NCI-H2227 (cell line): ENCODE results near the gene GJB5.

Experiments used
- DNase-seq: peaks from one replicate; lab custom pipeline; 2025; ENCODE audit not compliant: unreplicated experiment; lab: John Stamatoyannopoulos, UW

GJB5 gene

GRCh38 chr1:34744851-34745250 lies 10.0 kb upstream of the GJB5 start:
- no peak for DNase-seq

DNA sequence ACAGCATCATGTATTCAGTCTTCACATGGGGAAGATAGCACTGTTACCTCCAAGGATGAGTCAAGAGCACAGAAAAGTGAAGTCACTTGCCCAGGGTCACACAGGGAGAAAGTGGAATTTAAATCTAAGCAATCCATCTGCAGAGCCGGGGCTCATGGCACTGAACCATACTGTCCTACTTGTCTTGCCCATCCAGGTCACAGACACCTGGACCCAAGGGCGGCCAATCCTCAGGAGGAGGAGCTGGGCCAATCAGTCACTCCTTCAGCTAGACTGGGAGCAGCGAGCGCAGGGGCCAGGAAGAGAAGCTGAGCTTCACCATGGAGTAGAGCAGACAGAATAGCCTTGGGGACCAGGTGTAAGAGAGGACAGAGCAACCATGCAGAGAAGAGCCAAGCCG lies 9.2 kb upstream of the GJB5 start:
- DNase-seq, result no peak

GRCh38 chr1:34746101-34746500 lies 8.7 kb upstream of the GJB5 start:
- no peak for DNase-seq

DNA sequence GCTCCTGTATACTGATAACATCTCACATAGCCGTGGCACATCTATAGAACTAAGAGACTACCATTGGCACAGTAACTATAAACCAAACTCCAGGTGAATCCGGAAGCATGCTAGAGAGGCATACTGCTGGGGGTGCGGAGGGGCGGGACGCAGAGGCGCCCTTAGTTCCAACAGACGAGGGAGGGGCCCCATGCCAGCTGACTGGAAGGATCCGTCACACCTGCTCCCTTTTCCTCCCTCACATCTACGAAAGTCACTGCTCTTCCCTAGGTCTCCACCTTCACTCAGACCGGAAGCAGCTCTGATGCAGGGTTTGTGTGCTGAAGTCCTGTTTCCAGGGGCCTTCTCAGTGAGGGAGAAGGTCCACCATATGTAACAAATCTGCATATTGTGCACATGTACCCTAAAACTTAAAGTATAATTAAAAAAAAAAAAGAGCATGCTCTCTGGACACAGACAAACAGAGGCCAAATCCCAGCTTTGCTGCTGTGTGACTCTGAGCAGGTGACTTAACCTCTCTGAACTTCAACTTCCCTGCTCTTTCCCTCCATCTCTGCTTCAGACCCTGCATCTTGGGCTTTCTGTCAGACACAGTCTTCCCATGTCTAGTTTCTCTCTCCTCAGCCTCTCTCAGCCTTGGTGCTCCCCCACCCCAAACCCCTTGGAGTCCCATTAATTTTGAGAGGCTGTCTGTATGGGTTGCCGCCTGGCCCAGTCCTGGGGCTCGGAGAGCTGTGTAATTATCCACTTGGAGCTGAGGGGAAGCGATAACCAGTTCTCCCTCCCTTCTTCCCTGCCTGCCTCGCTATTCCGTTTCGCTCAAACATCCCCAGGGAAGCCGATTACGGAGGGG lies 7.8 kb upstream of the GJB5 start:
- peak; percentile 80 for DNase-seq

DNA sequence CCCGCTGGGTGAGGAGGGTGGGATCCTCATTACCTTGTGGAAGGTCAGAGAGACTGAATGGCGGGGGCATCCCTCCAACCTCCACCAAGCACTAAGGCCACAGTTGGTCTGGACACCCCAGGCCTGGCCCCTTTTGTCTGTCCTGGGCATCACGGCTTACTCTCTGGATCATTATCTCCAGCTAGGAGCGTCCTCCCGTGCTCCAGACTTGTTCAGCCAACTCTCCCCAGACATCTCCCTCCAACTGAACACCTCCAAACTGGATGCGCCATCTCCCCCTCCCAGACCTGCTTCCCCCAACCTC lies 7.3 kb upstream of the GJB5 start:
- peak; percentile 80 for DNase-seq

GRCh38 chr1:34749992-34750391 lies 4.9 kb upstream of the GJB5 start:
- DNase-seq, result no peak

GRCh38 chr1:34750610-34751009 lies 4.2 kb upstream of the GJB5 start:
- DNase-seq, result no peak

DNA sequence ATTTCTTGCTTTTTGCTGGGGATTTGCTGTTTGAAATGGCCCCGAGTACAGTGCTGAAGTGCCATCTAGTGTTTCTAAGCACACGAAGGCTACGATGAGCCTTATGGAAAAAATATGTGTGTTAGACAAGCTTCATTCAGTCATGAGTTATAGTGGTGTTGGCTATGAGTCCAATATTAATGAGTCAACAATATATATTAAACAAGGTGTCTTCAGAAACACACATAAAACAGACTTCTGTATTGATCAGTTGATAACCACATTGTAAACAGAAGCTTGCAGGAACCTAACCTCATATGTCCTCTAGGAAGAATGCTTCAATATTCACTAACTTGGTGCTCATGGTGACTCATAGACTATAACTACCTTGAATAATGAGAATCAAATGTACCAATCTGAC lies 1.7 kb upstream of the GJB5 start:
- peak; percentile 14 for DNase-seq

DNA sequence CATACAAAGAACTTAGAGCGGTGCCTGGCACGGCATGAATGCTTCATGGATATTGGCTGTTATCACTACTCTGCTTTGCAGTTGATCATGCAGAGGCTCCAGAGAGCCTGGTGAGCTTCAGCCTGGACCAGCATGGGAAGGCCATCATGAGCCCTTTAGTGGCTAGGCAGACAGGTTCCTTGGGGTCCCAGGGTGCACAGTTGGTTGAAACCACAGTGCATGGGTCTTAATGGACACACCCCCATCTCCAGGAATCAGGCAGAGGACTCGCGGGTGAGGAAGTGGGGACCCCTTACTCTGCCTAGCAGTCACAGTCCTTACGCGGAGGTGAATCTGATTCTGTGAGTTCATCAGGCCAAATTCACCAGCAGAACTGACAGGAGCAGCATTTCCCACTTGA lies 1.1 kb downstream of the GJB5 start:
- DNase-seq, result no peak

DNA sequence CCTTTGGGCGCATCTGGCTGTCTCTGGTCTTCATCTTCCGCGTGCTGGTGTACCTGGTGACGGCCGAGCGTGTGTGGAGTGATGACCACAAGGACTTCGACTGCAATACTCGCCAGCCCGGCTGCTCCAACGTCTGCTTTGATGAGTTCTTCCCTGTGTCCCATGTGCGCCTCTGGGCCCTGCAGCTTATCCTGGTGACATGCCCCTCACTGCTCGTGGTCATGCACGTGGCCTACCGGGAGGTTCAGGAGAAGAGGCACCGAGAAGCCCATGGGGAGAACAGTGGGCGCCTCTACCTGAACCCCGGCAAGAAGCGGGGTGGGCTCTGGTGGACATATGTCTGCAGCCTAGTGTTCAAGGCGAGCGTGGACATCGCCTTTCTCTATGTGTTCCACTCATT lies 2.5 kb downstream of the GJB5 start:
- no peak for DNase-seq

DNA sequence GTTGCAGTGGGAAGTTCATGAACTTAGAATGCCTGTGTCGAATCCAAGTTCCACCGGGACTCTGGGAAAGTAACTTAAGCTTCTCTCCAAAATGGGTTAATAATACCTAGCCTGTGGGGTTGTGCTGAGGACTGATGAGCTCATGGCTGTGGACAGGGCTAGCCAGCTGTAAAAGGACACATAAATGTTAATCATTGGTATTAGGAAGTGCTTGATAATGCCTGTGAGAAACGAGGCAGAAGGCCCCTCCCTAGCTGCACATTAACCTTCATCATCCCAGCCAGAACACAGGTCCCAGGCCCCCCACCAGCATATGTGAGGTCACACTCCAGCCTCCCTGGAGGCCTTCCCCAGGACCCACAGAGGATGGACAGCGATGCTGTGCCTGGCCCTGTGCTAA lies 3.9 kb downstream of the GJB5 start:
- DNase-seq, result no peak

DNA sequence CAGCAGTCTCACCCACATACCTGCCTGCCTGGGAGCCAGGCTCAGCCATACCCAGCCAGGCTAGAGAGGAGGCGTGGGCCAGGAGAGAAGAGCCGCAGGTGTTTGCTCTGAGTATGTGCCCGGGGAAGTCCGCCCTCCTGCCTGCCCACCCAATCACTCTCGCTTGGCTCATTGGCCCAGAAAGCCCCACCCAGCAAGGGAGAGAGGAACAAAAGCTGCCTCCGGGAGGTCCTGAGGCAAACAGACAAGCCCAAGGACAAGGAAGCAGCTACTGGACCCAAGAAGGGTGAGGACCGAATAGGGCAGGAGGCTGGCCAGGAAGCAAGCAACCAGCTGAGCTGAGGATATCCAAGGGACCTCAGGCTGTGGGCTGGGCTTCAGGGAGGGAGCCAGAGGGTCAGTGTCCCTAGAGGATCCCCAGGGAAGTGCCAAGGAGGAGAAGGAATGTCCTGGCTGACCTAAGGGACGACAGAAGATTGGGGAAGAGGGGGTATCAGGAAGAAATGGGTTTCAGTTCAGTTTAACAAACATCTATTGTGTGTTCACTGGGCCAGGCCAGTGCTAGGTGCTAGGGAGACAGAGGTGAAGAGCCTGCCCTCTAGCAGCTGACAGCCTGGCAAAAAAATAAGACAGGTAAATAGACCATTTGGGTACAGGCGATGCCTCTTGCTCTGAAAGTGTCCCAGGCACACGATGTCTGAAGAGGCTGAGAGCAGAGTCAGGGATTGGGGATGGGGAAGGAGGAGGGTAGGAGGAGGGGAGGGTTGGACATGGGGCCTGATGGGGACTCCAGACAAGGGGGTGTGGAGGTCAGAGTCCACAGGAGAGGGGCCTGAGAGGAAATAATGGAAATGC lies 4.9 kb downstream of the GJB5 start, which contains the start of gene GJB4:
Gene GJB4 (plus strand): TSS at position 238 of the 855 bp plus-strand sequence. CDS start 1,515 bp downstream, outside the sequence.
- no peak for DNase-seq

- no peak for DNase-seq
Measured at GRCh38 chr1:34761176-34761761, 6.4 kb downstream of the GJB5 start.

- DNase-seq, result no peak
Measured at GRCh38 chr1:34761776-34762307, 7.0 kb downstream of the GJB5 start.

DNA sequence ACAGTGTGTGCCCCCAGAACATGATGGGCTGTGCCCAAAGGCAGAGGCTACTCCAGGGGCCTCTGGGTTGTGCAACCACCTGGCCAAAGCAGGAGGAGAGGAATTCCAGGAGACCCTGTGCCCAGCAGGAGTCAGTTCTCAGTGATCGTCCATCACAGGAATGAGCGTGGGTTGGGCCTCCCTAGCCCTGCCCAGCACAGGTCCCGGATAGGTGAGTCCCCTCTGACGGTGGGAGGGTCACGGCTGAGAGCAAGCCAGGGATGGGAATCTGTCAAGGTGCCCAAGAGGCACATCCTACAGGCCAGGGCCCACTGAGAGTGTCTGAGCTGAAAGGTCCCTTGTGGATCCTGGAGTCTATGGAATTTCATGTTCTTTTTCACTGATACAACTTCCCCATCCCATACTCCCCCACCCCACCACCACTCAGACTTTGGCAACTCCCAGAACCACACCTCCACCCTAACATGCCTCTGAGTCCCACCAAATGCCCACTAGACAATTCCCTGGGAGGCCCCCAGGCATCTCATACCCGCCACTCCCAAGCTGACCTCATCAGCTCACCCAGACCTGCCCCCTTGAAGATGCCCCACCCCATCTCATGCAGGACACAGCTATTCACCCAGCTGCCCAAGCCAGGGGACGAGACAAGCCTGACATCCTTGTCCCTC lies 7.8 kb downstream of the GJB5 start:
- DNase-seq, result no peak

GRCh38 chr1:34763142-34763781 lies 8.4 kb downstream of the GJB5 start:
- DNase-seq, result no peak

DNA sequence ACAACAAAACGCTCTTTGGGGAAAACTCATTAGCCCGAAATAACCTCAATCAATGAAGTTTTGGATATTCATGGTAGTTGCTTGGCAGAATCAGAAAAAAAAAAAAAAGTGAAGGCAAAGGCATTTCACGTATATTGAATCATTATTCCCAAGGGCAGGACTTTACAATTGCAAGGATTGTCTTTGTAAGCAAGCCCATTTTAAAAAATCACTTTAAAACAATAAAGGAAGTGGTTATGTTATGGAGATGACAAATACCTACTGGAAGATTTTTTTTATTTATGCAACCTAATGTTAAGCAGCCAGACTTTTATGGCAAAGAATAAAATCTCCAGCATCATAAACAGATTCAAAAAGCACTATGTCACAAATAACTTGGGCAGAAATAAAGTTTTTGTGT lies 14.0 kb downstream of the GJB5 start:
- no peak for DNase-seq

GRCh38 chr1:34770891-34771504 lies 16.2 kb downstream of the GJB5 start:
- no peak for DNase-seq

DNA sequence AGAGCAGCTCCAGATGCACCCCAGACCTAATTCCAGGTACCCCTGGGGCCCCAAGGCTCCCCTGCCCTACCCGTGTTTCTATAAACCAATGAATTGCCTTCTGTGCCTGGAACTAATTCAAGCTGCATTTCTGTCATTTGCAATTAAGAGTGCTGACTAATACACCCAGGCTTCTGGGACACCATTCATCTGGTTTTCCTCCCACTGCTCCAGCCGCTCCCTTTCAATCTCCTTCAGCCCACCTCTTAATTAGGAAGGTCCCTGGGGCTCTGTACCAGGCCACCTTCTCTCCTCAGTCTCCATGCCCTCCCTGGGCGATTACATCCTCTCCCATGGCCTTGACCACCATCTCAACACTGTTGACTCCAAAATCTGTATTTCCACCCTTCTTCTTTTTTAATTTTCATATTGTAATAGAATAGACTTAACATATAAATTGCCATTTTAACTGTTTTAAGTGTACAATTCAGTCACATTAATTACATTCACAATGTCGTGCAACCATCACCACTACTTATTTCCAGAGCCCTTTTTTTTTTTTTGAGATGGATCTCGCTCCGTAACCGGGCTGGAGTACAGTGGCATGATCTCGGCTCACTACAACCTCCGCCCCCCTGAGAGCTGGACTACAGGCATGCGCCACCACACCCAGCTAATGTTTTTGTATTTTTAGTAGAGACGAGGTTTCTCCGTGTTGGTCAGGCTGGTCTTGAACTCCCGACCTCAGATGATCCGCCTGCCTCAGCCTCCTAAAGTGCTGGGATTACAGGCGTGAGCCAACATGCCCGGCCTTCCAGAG lies 16.9 kb downstream of the GJB5 start:
- no peak for DNase-seq
